Activated naive CD8-positive, alpha-beta T cell treated with anti-CD3 and anti-CD28 coated beads for 36 hours (primary cell): Measurements from ENCODE around the gene BTG4. TPM values are rescaled to one million over a fixed set of nuclear protein-coding genes. Genes with fewer than 3 reads are reported as not detected.

Source experiments
- DNase-seq: peaks from one replicate; pipeline ENCODE4 v3.0.0; 2021
- H3K27ac Mint-ChIP-seq: one replicate; pipeline ENCODE4 v1.8.0; 2022; ENCODE audit warnings: mild to moderate bottlenecking, moderate library complexity, mixed read lengths
- H3K27me3 Mint-ChIP-seq: one replicate; pipeline ENCODE4 v1.8.0; 2022; ENCODE audit warnings: mild to moderate bottlenecking, mixed read lengths
- H3K36me3 Mint-ChIP-seq: one replicate; pipeline ENCODE4 v1.8.0; 2021; ENCODE audit warnings: mild to moderate bottlenecking, mixed read lengths
- H3K4me1 Mint-ChIP-seq: one replicate; pipeline ENCODE4 v1.8.0; 2021; ENCODE audit warnings: mixed read lengths
- H3K4me3 Mint-ChIP-seq: one replicate; pipeline ENCODE4 v1.8.0; 2022; ENCODE audit warnings: mild to moderate bottlenecking, moderate library complexity, mixed read lengths
- H3K9me3 Mint-ChIP-seq: one replicate; pipeline ENCODE4 v1.8.0; 2022; ENCODE audit warnings: mixed read lengths
- total RNA-seq, 2 experiments: library from RNA; stranded (reverse); gene quantifications; one replicate each; pipeline ENCODE4 v1.2.3, GENCODE V29; 2021

BTG4 gene
- total RNA-seq, 2 experiments from 2014 or later = 0.30 to 0.62 TPM

DNA sequence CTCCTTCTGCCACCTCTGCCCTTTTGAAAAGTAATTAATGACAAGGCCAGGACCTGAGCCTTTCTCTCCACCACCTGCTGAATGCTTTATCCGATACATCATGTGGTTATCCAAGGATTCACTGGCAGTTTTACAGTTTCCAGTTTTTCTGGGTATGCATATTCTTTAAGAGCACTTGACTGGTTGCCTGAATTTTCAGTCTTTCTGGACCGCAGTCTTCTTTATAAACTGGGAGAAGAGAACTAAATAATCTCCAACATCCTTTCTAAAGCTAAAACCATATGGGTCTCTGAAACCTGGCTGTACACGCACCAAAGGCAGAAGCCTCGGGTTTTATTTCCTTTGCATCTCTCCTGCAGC, 65.1 kb downstream of the BTG4 start:
- peaks cover 16% of the 10 kb centered on the region for H3K4me1 Mint-ChIP-seq
- no peak overlapping the region for H3K4me3 Mint-ChIP-seq
- no peaks in the 10 kb centered on the region for H3K27me3 Mint-ChIP-seq
- no peaks in the 10 kb centered on the region for H3K36me3 Mint-ChIP-seq
- H3K9me3 Mint-ChIP-seq = no peaks in the 10 kb centered on the region
- no peak for DNase-seq
- H3K27ac Mint-ChIP-seq = no peak overlapping the region

DNA sequence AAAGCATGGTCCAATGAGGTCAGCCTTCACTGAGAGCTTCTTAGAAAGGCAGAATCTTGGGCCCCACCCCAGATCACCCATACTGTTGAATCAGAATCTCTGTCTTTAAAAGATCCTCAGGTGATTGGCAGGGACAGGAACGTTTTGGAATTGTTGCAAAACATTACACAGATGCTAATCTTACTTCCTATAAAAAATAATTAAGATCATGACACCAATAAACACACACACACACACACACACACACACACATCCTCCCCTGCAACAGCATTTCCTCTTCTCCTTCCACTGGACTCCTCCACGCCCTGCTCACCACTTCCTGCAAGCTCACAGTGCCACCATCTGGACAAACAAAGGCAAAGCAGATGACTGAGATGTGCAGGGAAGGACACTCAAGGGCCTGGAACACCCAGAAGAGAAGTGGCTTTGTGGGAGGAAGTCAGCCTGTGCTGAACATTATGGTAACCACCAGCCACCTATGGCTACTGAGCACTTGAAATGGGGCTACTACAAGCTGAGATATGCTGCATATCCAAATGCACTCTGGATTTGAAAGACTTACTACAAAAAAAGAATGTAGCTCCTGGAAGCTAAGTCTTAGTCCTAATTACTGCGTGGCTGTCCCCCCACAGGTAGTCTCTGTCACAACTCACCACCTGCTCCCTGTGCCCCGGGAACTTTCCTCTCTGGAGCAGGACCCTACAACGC, 65.6 kb downstream of the BTG4 start:
- Mint-ChIP-seq H3K36me3 (no peaks in the 10 kb centered on the region), H3K27me3 (no peaks in the 10 kb centered on the region), H3K27ac (peak overlapping the region; percentile 42), H3K4me1 (peaks cover 16% of the 10 kb centered on the region), H3K4me3 (no peak overlapping the region), H3K9me3 (no peaks in the 10 kb centered on the region)
- DNase-seq = peak; percentile 74

DNA sequence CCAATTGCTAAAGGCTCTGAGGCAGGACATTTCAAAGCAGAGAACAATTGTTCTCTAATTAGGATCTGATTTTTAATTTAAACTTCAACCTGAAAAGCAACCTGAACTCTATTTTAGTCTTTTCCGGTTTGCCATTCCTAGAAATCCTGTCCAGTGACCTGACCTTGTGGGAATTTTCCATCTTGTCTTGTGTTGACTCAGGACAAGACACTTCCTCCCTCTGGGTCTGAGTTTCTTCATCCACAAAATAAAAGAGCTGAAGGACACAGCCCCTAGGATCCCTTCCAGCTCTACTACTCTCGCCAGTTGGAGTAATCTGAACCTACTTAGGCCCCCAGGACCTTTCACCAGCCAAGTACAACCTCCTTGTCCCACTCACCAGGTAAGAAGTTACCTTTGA, 66.6 kb downstream of the BTG4 start:
- Mint-ChIP-seq H3K36me3 (no peaks in the 10 kb centered on the region), H3K4me3 (no peak overlapping the region), H3K9me3 (no peaks in the 10 kb centered on the region), H3K27ac (no peak overlapping the region), H3K4me1 (peaks cover 20% of the 10 kb centered on the region), H3K27me3 (no peaks in the 10 kb centered on the region)
- no peak for DNase-seq

Other genes with a start within 250 kb of the BTG4 start
- not detected for gene POU2AF3, start 213.8 kb downstream of the BTG4 start, total RNA-seq
- 1 to 10 TPM; 3.0 to 3.5 TPM for gene POU2AF1, start 133.1 kb downstream of the BTG4 start, total RNA-seq
- gene HOATZ, start 2.4 kb upstream of the BTG4 start, total RNA-seq = not detected
- 10 to 100 TPM; 57.4 to 63.2 TPM for gene LAYN, start 28.3 kb upstream of the BTG4 start, total RNA-seq
- 1 to 10 TPM; 5.2 to 8.2 TPM for gene SIK2, start 90.1 kb upstream of the BTG4 start, total RNA-seq